IMR-90 (cell line): ENCODE data around the gene CD24. TPM values are rescaled to one million over a fixed set of nuclear protein-coding genes. Genes with fewer than 3 reads are reported as not detected.
A peak's percentile ranks its signal among the peaks of the same experiment; 100 is the strongest.
"Not testable (repeated sequence)": the region's sequence is repeated elsewhere in the genome, so short reads cannot be mapped to it uniquely, and the experiment has no call there.

ENCODE experiments used
- ATAC-seq: fragments of 200-7000 bp; cut with Tn5 transposase; 2 replicates; pipeline ENCODE4 v1.9.1; 2020; ENCODE audit warnings: low read depth, mild to moderate bottlenecking, moderate library complexity
- BruUV-seq: library from RNA; stranded (reverse); fragments of 400-500 nt; replicated peaks from 2 replicates; lab custom pipeline; 2021; lab: Mats Ljungman, UMichigan
- CTCF ChIA-PET: fragments of 300-600 bp; formaldehyde crosslinking; extraction: SDS; loops from one replicate; lab custom pipeline; 2021; ENCODE audit warnings: antibody characterized with exemption; lab: Yijun Ruan, JAX
- POLR2A ChIA-PET: fragments of 300-600 bp; sonication (Branson Sonifier 250); formaldehyde crosslinking; loops from one replicate; lab custom pipeline; 2022; ENCODE audit warnings: antibody characterized with exemption; ENCODE audit not compliant: unreplicated experiment; lab: Charles Lee
- DNase-seq: peaks from one replicate; pipeline ENCODE4 v3.0.0; 2013
- H2AFZ ChIP-seq: replicated peaks from 2 replicates; pipeline ENCODE3; 2013; ENCODE audit warnings: low read length, mild to moderate bottlenecking; ENCODE audit not compliant: poor library complexity
- H2AK5ac ChIP-seq: 2 replicates; pipeline ENCODE4 v1.6.1; 2013; ENCODE audit warnings: low read depth, low read length, inconsistent platforms
- H2AK9ac ChIP-seq: replicated peaks from 2 replicates; pipeline ENCODE3; 2013; ENCODE audit warnings: mild to moderate bottlenecking, low read depth, low read length, moderate library complexity; ENCODE audit not compliant: poor library complexity
- H2BK120ac ChIP-seq: 2 replicates; pipeline ENCODE4 v1.6.1; 2013; ENCODE audit warnings: low read depth, low read length, inconsistent platforms
- H2BK15ac ChIP-seq: 3 replicates; pipeline ENCODE4 v1.6.1; 2013; ENCODE audit warnings: low read depth, low read length, inconsistent platforms
- H2BK20ac ChIP-seq: 2 replicates; pipeline ENCODE4 v1.6.1; 2013; ENCODE audit warnings: low read depth, mild to moderate bottlenecking, inconsistent platforms, low read length, moderate library complexity
- H2BK5ac ChIP-seq: 2 replicates; pipeline ENCODE4 v1.6.1; 2013; ENCODE audit warnings: mild to moderate bottlenecking, low read depth, low read length, inconsistent platforms; ENCODE audit not compliant: poor library complexity, severe bottlenecking
- H3K14ac ChIP-seq: replicated peaks from 2 replicates; pipeline ENCODE4 v1.6.1; 2013; ENCODE audit warnings: low read depth, low read length, inconsistent platforms
- H3K18ac ChIP-seq: 2 replicates; pipeline ENCODE4 v1.6.1; 2013; ENCODE audit warnings: low read depth, low read length, control low read depth
- H3K23ac ChIP-seq: 2 replicates; pipeline ENCODE4 v1.6.1; 2013; ENCODE audit warnings: low read depth, low read length, inconsistent platforms
- H3K27ac ChIP-seq: 2 replicates; pipeline ENCODE4 v1.5.1; 2013; ENCODE audit warnings: mild to moderate bottlenecking, control low read depth, low read length; ENCODE audit not compliant: insufficient read depth
- H3K27me3 ChIP-seq: 2 replicates; pipeline ENCODE4 v1.6.1; 2013; ENCODE audit warnings: low read length; ENCODE audit not compliant: control insufficient read depth, insufficient read depth
- H3K36me3 ChIP-seq: 2 replicates; pipeline ENCODE4 v1.6.1; 2013; ENCODE audit warnings: low read length, mixed read lengths; ENCODE audit not compliant: control insufficient read depth, insufficient read depth
- H3K4ac ChIP-seq: 2 replicates; pipeline ENCODE4 v1.6.1; 2013; ENCODE audit warnings: low read depth, low read length, inconsistent platforms
- H3K4me1 ChIP-seq: 2 replicates; pipeline ENCODE4 v1.6.1; 2013; ENCODE audit warnings: low read length, mixed read lengths; ENCODE audit not compliant: control insufficient read depth, insufficient read depth
- H3K4me2 ChIP-seq: 2 replicates; pipeline ENCODE4 v1.6.1; 2013; ENCODE audit warnings: low read depth, mild to moderate bottlenecking, control low read depth, low read length, moderate library complexity
- H3K4me3 ChIP-seq: 2 replicates; pipeline ENCODE4 v1.5.1; 2013; ENCODE audit warnings: low read depth, mild to moderate bottlenecking, control low read depth, low read length, moderate library complexity; ENCODE audit not compliant: insufficient read depth
- H3K56ac ChIP-seq: 2 replicates; pipeline ENCODE4 v1.6.1; 2013; ENCODE audit warnings: low read length, inconsistent platforms; ENCODE audit not compliant: insufficient read depth; ENCODE audit errors: extremely low read depth
- H3K79me1 ChIP-seq, 2 experiments: 2 replicates each; pipeline ENCODE4 v1.6.1; 2013; ENCODE audit warnings: low read length in 2 of 2, inconsistent platforms in 1 of 2, low read depth in 1 of 2
- H3K9ac ChIP-seq: 2 replicates; pipeline ENCODE4 v1.6.1; 2013; ENCODE audit warnings: low read depth, low read length, control low read depth
- H3K9me1 ChIP-seq: 2 replicates; pipeline ENCODE4 v1.6.1; 2013; ENCODE audit warnings: low read length, inconsistent platforms; ENCODE audit not compliant: insufficient read depth
- H3K9me3 ChIP-seq: 2 replicates; pipeline ENCODE4 v1.6.1; 2013; ENCODE audit warnings: low read length; ENCODE audit not compliant: control insufficient read depth, insufficient read depth
- H4K20me1 ChIP-seq: 2 replicates; pipeline ENCODE4 v1.6.1; 2013; ENCODE audit warnings: low read length, inconsistent platforms; ENCODE audit not compliant: insufficient read depth
- H4K5ac ChIP-seq: 2 replicates; pipeline ENCODE4 v1.6.1; 2013; ENCODE audit warnings: mild to moderate bottlenecking, low read depth, low read length, control low read depth
- H4K8ac ChIP-seq, 2 experiments: 2 replicates each; pipeline ENCODE4 v1.6.1; 2013; ENCODE audit warnings: low read depth in 2 of 2, low read length in 2 of 2, control low read depth in 1 of 2, inconsistent platforms in 1 of 2
- H4K91ac ChIP-seq: 2 replicates; pipeline ENCODE4 v1.6.1; 2013; ENCODE audit warnings: low read depth, low read length, inconsistent platforms; ENCODE audit not compliant: insufficient read depth
- MAFK ChIP-seq: IDR thresholded peaks from 2 replicates; pipeline ENCODE4 v1.6.1; 2012; ENCODE audit warnings: low read depth, low read length, improper control_type of control experiment
- WGBS, 2 experiments: methylation state at CpG; one replicate each; pipeline versions ENCODE4 v1.1.5 to v1.1.7; 2013; ENCODE audit warnings: missing lambda C conversion rate in 2 of 2; ENCODE audit not compliant: insufficient read length in 1 of 2; ENCODE audit errors: extremely low coverage in 2 of 2; 5-methylcytosine and 5-hydroxymethylcytosine counted together
- dilution Hi-C: fragments of 300-500 bp; cut with HindIII; formaldehyde crosslinking; loops from one replicate; pipeline ENCODE4 v1.14.3; 2018; ENCODE audit warnings: low sequenced_read_pairs; ENCODE audit not compliant: unreplicated experiment
- in situ Hi-C: fragments of 300-500 bp; cut with MboI; formaldehyde crosslinking; loops from 3 replicates; pipeline ENCODE4 v1.14.3; 2019; ENCODE audit warnings: low sequenced_read_pairs, inconsistent platforms, mixed read lengths
- intact Hi-C: fragments of 100-400 bp; cut with micrococcal nuclease; formaldehyde crosslinking; loops from 2 replicates; pipeline ENCODE4 v1.10.0; 2022
- polyA plus RNA-seq, 3 experiments: library from polyadenylated mRNA; depleted of rRNA; stranded (reverse); fragments of >200 nt; gene quantifications; 2 replicates each; pipeline ENCODE4 v1.2.3, GENCODE V29; 2012; ENCODE audit warnings: low replicate concordance in 1 of 3
- total RNA-seq: library from RNA; depleted of rRNA; stranded (reverse); fragments of >200 nt; gene quantifications from 2 replicates; pipeline ENCODE4 v1.2.3, GENCODE V29; 2012

The CD24 gene
- total and polyA plus RNA-seq, 2 of the 4 experiments (the other 2 are of a cell fraction) = 0.07 to 0.18 TPM

DNA sequence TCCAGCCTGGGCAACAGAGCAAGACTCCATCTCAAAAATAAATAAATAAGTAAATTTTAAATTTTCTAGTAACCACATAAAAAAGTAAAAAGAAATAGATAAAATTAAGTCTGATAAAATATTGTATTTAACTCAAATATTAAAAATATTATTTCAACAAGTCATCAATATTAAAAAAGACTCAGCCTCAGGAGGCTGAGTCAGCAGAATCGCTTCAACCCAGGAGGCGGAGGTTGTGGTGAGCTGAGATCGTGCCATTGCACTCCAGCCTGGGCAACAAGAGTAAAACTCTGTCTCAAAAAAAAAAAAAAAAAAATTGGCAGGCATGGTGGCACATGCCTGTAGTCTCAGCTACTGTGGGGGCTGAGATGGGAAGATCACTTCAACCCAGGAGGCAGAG is 15.2 kb upstream of the CD24 start:
- H3K9me3 ChIP-seq, H4K5ac ChIP-seq, H3K4me3 ChIP-seq, H2AK5ac ChIP-seq, H3K9ac ChIP-seq, H3K14ac ChIP-seq, H3K79me1 ChIP-seq, H4K8ac ChIP-seq, DNase-seq, H3K4me2 ChIP-seq, ATAC-seq, H3K9me1 ChIP-seq, intact Hi-C loops, dilution Hi-C loops, BruUV-seq, H3K23ac ChIP-seq, H4K91ac ChIP-seq, H3K56ac ChIP-seq, H2BK120ac ChIP-seq, H2AK9ac ChIP-seq, H3K18ac ChIP-seq, H2BK5ac ChIP-seq, H4K20me1 ChIP-seq, H3K36me3 ChIP-seq, H3K27me3 ChIP-seq, H3K4me1 ChIP-seq, H2AFZ ChIP-seq, H2BK20ac ChIP-seq, H3K4ac ChIP-seq, POLR2A ChIA-PET, H3K27ac ChIP-seq, H2BK15ac ChIP-seq: not testable (repeated sequence)
- WGBS, 2 experiments = 60% methylated on average over 1 of the region's 3 CpGs; no CpG with 5 or more reads in 1 of the 2 experiments
- TF ChIP-seq MAFK = peak; percentile 82
- in situ Hi-C loops = loop anchor here (10.0 to 25.0 kb wide), 2 partner anchors 425 to 652 kb away; partner anchors contain the start of gene ATG5
- CTCF ChIA-PET = interaction anchor here (0.9 to 2.0 kb wide), 2 partner anchors 8 to 10 kb away, joined by 3 to 8 read pairs; no protein-coding TSS in a partner anchor
